ENCODE results near the gene RAB38. TPM values are rescaled to one million over a fixed set of nuclear protein-coding genes. Genes with fewer than 3 reads are reported as not detected.

RAB38 gene
- total and polyA plus RNA-seq, 3 donors from 2014 or later, result 3.9 to 5.9 (median 5.5) TPM

DNA sequence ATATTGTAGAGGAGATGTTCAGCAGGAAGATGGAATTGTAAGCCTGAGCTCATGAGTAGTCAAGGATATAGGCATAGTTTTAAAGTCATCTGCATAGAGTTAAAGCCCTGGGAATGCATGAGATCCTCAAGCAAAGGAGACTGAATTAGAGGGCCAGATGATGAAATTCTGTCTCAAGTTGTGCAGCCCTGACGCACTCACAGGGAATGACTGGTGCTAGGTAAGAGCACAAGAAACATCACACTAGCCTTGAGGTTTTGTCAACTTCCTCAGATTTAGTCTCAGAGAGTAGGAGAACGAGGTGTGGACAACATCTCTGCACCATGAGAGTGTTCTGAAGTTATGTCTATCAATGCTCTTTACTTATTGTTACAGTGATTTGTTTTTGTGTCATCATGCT, 5.8 kb downstream of the RAB38 start:
- no peak overlapping the region for H3K4me3 ChIP-seq
- WGBS, 2 donors, result 81 to 91% methylated on average over 2 of the region's 2 CpGs
- no peaks in the 10 kb centered on the region for H3K36me3 ChIP-seq (ENCODE audit: low read depth, missing control alignments)
- no peak for DNase-seq
- intact Hi-C loops (cut with DNase I; ENCODE audit: low total_unique reads), result no loop called here
- no peak overlapping the region for H3K27ac ChIP-seq
- no peaks in the 10 kb centered on the region for H3K9me3 ChIP-seq
- H3K4me1 ChIP-seq, result no peaks in the 10 kb centered on the region
- TF ChIP-seq POLR2A (IDR thresholded peaks at IDR 0.05), result no peak
- TF ChIP-seq, protein P1, sequence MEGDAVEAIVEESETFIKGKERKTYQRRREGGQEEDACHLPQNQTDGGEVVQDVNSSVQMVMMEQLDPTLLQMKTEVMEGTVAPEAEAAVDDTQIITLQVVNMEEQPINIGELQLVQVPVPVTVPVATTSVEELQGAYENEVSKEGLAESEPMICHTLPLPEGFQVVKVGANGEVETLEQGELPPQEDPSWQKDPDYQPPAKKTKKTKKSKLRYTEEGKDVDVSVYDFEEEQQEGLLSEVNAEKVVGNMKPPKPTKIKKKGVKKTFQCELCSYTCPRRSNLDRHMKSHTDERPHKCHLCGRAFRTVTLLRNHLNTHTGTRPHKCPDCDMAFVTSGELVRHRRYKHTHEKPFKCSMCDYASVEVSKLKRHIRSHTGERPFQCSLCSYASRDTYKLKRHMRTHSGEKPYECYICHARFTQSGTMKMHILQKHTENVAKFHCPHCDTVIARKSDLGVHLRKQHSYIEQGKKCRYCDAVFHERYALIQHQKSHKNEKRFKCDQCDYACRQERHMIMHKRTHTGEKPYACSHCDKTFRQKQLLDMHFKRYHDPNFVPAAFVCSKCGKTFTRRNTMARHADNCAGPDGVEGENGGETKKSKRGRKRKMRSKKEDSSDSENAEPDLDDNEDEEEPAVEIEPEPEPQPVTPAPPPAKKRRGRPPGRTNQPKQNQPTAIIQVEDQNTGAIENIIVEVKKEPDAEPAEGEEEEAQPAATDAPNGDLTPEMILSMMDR (IDR thresholded peaks at IDR 0.05), result no peak
- no peaks in the 10 kb centered on the region for H3K27me3 ChIP-seq

DNA sequence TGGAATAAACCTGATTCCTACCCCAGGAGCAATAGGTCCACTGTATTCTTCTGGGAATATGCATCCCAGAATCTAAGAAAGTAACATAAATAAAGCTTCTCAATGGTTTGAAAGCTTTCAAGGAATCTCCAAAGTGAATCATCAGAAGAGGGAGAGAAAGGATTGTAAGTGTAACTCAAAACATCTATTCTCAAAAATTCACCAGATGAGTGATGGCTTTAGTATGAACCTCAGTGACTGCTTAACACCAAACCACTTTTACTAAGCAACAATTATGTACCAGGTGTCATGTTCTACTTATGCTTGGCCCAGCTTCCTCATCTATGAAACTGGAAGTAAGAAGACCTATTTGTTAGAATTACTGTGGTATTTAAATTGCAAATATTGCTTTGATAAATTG, 7.4 kb downstream of the RAB38 start:
- H3K27ac ChIP-seq, result no peak overlapping the region

DNA sequence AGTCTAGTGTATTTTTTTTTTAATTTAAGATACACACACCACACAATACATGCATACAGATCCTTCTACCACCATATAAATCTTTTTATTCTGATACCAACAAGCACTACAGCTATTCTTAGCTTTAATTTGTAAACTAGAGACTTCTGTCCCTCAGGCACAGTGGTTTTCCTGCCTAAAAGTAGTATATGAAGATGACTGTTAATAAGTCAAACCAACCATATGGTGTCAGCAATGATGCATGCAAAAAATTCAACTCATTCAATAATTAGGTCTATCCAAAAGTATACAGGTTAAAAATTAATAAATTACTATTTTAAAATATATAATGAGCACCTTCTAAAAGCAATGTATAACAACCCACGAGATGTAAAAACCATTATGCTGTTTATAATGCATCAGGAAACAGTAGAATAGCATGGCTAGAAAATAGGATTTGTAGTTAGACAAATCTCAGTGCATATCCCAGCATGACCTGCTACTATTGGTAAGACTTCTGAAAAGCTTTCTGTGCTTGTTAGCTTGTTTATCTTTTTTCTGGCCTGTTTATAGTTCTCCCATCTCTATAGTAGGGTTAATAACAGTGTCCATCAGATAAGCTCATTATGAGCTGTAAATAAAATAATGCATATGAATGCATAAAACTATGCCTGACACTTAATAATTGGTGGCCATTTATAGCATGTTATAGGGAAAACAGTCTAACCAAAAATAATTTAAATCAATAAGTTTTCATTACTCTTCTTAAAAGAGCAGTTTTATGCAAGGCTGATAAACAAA, 10.2 kb downstream of the RAB38 start:
- 75 to 86% methylated on average over 1 of the region's 1 CpG for WGBS, 2 donors
- Histone ChIP-seq H3K4me3 (no peak overlapping the region), H3K36me3 (ENCODE audit: low read depth, missing control alignments) (no peaks in the 10 kb centered on the region), H3K27me3 (no peaks in the 10 kb centered on the region), H3K9me3 (no peaks in the 10 kb centered on the region), H3K27ac (no peak overlapping the region), H3K4me1 (no peaks in the 10 kb centered on the region)
- DNase-seq, result no peak
- TF ChIP-seq, protein P1 (IDR thresholded peaks at IDR 0.05), result no peak
- TF ChIP-seq POLR2A (IDR thresholded peaks at IDR 0.05), result no peak
- intact Hi-C loops (cut with DNase I; ENCODE audit: low total_unique reads), result no loop called here

More for the DNA sequence above, 7.4 kb downstream of the RAB38 start:
- Histone ChIP-seq H3K4me3 (no peak overlapping the region), H3K9me3 (no peaks in the 10 kb centered on the region), H3K4me1 (no peaks in the 10 kb centered on the region), H3K27me3 (no peaks in the 10 kb centered on the region), H3K36me3 (ENCODE audit: low read depth, missing control alignments) (no peaks in the 10 kb centered on the region)
- no peak for TF ChIP-seq POLR2A (IDR thresholded peaks at IDR 0.05)
- TF ChIP-seq, protein P1 (IDR thresholded peaks at IDR 0.05), result no peak
- no peak for DNase-seq
- intact Hi-C loops (cut with DNase I; ENCODE audit: low total_unique reads), result no loop called here

DNA sequence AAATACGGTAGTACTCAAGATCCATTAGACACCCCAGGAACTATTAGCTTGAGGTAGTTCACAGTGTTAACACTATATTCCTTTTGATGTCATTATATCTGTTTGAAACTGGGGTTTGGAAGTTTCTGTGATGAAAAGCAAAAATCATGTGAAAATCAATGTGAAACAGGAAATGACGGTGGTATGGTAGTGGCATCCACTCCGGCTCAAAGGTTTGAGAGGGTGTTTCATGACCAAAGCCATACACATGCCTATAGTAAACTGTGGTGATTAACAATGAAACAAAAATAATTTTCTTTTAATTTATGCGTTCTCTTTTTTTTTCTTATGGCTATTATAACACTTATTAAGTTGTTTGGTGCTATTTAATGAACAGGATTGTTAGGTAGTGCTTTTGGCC, 10.9 kb downstream of the RAB38 start:
- Histone ChIP-seq H3K27me3 (no peaks in the 10 kb centered on the region), H3K9me3 (no peaks in the 10 kb centered on the region), H3K4me3 (no peak overlapping the region), H3K27ac (no peak overlapping the region), H3K36me3 (ENCODE audit: low read depth, missing control alignments) (no peaks in the 10 kb centered on the region), H3K4me1 (no peaks in the 10 kb centered on the region)
- TF ChIP-seq POLR2A (IDR thresholded peaks at IDR 0.05), result no peak
- TF ChIP-seq, protein P1 (IDR thresholded peaks at IDR 0.05), result no peak
- no peak for DNase-seq
- 83 to 96% methylated on average over 4 of the region's 4 CpGs for WGBS, 2 donors
- intact Hi-C loops (cut with DNase I; ENCODE audit: low total_unique reads), result no loop called here

DNA sequence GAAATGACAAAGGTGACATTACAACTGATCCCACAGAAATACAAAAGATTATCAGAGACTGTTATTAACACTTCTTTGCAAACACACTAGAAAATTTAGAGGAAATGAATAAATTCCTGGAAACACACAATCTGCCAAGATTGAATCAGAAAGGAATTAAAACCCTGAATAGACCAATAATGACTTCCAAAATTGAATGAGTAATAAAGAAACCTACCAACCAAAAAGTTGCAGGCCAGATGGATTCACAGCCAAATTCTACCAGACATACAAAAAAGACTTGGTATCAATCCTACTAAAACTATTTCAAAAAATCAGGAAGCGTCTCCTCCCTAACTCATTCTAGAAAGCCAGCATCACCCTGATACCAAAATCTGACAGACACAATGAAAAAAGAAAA, 17.2 kb downstream of the RAB38 start:
- no peak for TF ChIP-seq POLR2A (IDR thresholded peaks at IDR 0.05)
- TF ChIP-seq, protein P1 (IDR thresholded peaks at IDR 0.05), result no peak
- Histone ChIP-seq H3K9me3 (no peaks in the 10 kb centered on the region), H3K4me3 (no peak overlapping the region), H3K36me3 (ENCODE audit: low read depth, missing control alignments) (no peaks in the 10 kb centered on the region), H3K27me3 (no peaks in the 10 kb centered on the region), H3K27ac (no peak overlapping the region), H3K4me1 (no peaks in the 10 kb centered on the region)
- DNase-seq, result no peak
- WGBS, 2 donors, result 96 to 100% methylated on average over 1 of the region's 1 CpG
- intact Hi-C loops (cut with DNase I; ENCODE audit: low total_unique reads), result no loop called here
